NT2/D1 (cell line): ENCODE results near the gene DIP2C.

Source experiments
- DNase-seq: peaks from one replicate; pipeline ENCODE4 v3.0.0-alpha.2; 2011; ENCODE audit warnings: low read depth, low spot score
- H3K27me3 ChIP-seq: 2 replicates; pipeline ENCODE4 v1.6.0; 2011; ENCODE audit warnings: mild to moderate bottlenecking; ENCODE audit not compliant: insufficient read length, insufficient read depth
- H3K36me3 ChIP-seq: 2 replicates; pipeline ENCODE4 v1.6.1; 2011; ENCODE audit warnings: mild to moderate bottlenecking, low read length, mixed read lengths; ENCODE audit not compliant: insufficient read depth, insufficient read length
- H3K4me1 ChIP-seq: 2 replicates; pipeline ENCODE4 v1.5.1; 2011; ENCODE audit not compliant: insufficient read depth, insufficient read length
- H3K4me3 ChIP-seq: 2 replicates; pipeline ENCODE4 v1.5.1; 2011; ENCODE audit warnings: low read depth; ENCODE audit not compliant: insufficient read length
- H3K9ac ChIP-seq: 2 replicates; pipeline ENCODE4 v1.6.0; 2011; ENCODE audit warnings: low read depth; ENCODE audit not compliant: insufficient read length
- H3K9me3 ChIP-seq: 2 replicates; pipeline ENCODE4 v1.5.1; 2011; ENCODE audit warnings: mild to moderate bottlenecking, low read length; ENCODE audit not compliant: insufficient read depth
- SUZ12 ChIP-seq: IDR thresholded peaks from 2 replicates; pipeline ENCODE4 v1.6.1; 2011; ENCODE audit not compliant: insufficient read length, insufficient read depth; ENCODE audit errors: extremely low read depth
- YY1 ChIP-seq: IDR thresholded peaks from 2 replicates; pipeline ENCODE4 v1.6.1; 2011; ENCODE audit not compliant: insufficient read length, insufficient read depth
- ZNF274 ChIP-seq: IDR thresholded peaks from 2 replicates; pipeline ENCODE4 v1.6.1; 2011; ENCODE audit warnings: mild to moderate bottlenecking, low read depth, low read length

Gene DIP2C

GRCh38 chr10:413662-414071 is 275.8 kb downstream of the DIP2C start:
- H3K36me3 ChIP-seq = peaks cover 18% of the 10 kb centered on the region
- TF ChIP-seq ZNF274 (no peak), SUZ12 (no peak), YY1 (no peak)
- peaks cover 3% of the 10 kb centered on the region for H3K4me1 ChIP-seq
- DNase-seq = no peak
- H3K9me3 ChIP-seq = no peaks in the 10 kb centered on the region
- H3K27me3 ChIP-seq = no peaks in the 10 kb centered on the region
- H3K4me3 ChIP-seq = no peak overlapping the region
- H3K9ac ChIP-seq = no peak overlapping the region

- Histone ChIP-seq H3K27me3 (no peaks in the 10 kb centered on the region), H3K9me3 (no peaks in the 10 kb centered on the region), H3K36me3 (peaks cover 22% of the 10 kb centered on the region), H3K4me3 (no peak overlapping the region), H3K4me1 (peaks cover 3% of the 10 kb centered on the region), H3K9ac (no peak overlapping the region)
- TF ChIP-seq SUZ12 (no peak), ZNF274 (no peak), YY1 (no peak)
- DNase-seq = no peak
Observed at GRCh38 chr10:412109-412508, 277.4 kb downstream of the DIP2C start.

DNA sequence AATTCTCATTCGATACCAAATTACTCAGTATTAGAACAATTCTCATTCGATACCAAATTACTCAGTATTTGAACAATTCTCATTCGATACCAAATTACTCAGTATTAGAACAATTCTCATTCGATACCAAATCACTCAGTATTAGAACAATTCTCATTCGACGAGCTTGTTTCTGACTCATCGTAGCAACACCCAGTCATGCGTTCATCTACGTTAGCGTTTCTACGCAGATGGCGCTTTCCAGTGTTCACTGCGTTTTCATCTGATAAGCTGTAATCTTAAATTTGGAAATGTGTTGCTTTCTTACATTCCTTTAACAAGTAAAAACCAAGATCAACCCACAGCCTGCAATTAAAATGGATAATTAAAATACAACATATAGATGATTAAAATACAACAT is 277.9 kb downstream of the DIP2C start:
- Histone ChIP-seq H3K36me3 (peaks cover 22% of the 10 kb centered on the region), H3K9me3 (no peaks in the 10 kb centered on the region), H3K27me3 (no peaks in the 10 kb centered on the region), H3K9ac (no peak overlapping the region), H3K4me1 (peaks cover 3% of the 10 kb centered on the region), H3K4me3 (no peak overlapping the region)
- no peak for DNase-seq
- TF ChIP-seq SUZ12 = no peak
- no peak for TF ChIP-seq YY1
- no peak for TF ChIP-seq ZNF274

GRCh38 chr10:409408-410040 is 279.9 kb downstream of the DIP2C start:
- no peak for DNase-seq
- H3K27me3 ChIP-seq = no peaks in the 10 kb centered on the region
- H3K9me3 ChIP-seq = no peaks in the 10 kb centered on the region
- peaks cover 22% of the 10 kb centered on the region for H3K36me3 ChIP-seq
- no peak overlapping the region for H3K9ac ChIP-seq
- no peak overlapping the region for H3K4me3 ChIP-seq
- TF ChIP-seq YY1 (no peak), ZNF274 (no peak), SUZ12 (no peak)
- no peaks in the 10 kb centered on the region for H3K4me1 ChIP-seq

DNA sequence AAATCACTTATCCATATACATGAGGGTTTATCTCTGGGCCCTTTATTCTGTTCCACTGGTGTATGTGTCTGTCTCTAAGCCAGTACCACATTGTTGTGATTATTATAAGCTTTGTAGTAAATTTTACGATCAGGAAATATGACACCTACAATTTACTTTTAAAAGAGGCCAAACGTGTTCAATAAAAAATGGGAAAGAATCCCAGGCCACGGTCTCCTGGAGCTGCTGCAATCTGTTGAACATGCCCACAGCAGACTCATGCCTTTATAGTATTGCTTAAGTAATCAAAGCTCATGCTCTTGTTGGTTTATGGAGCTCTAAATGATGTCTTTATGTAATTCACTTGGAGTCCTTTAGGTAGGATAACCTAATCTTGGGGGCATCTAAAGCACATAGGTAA is 281.2 kb downstream of the DIP2C start:
- Histone ChIP-seq H3K27me3 (no peaks in the 10 kb centered on the region), H3K9me3 (no peaks in the 10 kb centered on the region), H3K4me3 (no peak overlapping the region), H3K9ac (no peak overlapping the region), H3K4me1 (no peaks in the 10 kb centered on the region), H3K36me3 (peaks cover 17% of the 10 kb centered on the region)
- no peak for DNase-seq
- no peak for TF ChIP-seq SUZ12
- TF ChIP-seq YY1 = no peak
- no peak for TF ChIP-seq ZNF274

DNA sequence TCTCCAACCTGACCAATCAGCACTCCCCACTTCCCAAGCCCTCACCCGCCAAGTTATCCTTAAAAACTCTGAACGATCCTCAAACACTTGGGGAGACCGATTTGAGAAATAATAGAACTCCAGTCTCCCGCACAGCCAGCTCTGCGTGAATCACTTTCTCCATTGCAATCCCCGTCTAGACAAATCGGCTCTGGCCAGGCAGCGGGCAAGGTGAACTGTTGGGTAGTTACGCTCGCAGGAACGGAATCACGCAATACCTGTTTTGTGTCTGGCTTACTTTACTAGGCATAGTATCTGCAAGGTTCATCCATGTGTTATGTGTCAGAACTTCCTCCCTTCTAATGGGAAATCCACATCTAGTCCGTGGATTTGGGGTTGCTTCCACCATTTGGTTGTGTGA is 282.5 kb downstream of the DIP2C start:
- Histone ChIP-seq H3K27me3 (no peaks in the 10 kb centered on the region), H3K36me3 (peaks cover 17% of the 10 kb centered on the region), H3K4me3 (no peak overlapping the region), H3K4me1 (no peaks in the 10 kb centered on the region), H3K9ac (no peak overlapping the region), H3K9me3 (no peaks in the 10 kb centered on the region)
- TF ChIP-seq SUZ12 (no peak), ZNF274 (no peak), YY1 (no peak)
- no peak for DNase-seq

GRCh38 chr10:405648-406047 is 283.8 kb downstream of the DIP2C start:
- no peaks in the 10 kb centered on the region for H3K27me3 ChIP-seq
- H3K4me1 ChIP-seq = no peaks in the 10 kb centered on the region
- DNase-seq = no peak
- no peaks in the 10 kb centered on the region for H3K9me3 ChIP-seq
- no peak overlapping the region for H3K9ac ChIP-seq
- H3K4me3 ChIP-seq = no peak overlapping the region
- TF ChIP-seq SUZ12 (no peak), ZNF274 (no peak), YY1 (no peak)
- peaks cover 17% of the 10 kb centered on the region for H3K36me3 ChIP-seq
